Measurements from ENCODE around the gene MLF1.

Gene MLF1

GRCh38 chr3:158590223-158590622 is 19.2 kb downstream of the MLF1 start:
- DNase-seq, result no peak

- no peak for DNase-seq
These were observed 29.8 kb downstream of the MLF1 start for GRCh38 chr3:158600787-158601186.

GRCh38 chr3:158602227-158602626 is 31.2 kb downstream of the MLF1 start:
- DNase-seq, result no peak

DNA sequence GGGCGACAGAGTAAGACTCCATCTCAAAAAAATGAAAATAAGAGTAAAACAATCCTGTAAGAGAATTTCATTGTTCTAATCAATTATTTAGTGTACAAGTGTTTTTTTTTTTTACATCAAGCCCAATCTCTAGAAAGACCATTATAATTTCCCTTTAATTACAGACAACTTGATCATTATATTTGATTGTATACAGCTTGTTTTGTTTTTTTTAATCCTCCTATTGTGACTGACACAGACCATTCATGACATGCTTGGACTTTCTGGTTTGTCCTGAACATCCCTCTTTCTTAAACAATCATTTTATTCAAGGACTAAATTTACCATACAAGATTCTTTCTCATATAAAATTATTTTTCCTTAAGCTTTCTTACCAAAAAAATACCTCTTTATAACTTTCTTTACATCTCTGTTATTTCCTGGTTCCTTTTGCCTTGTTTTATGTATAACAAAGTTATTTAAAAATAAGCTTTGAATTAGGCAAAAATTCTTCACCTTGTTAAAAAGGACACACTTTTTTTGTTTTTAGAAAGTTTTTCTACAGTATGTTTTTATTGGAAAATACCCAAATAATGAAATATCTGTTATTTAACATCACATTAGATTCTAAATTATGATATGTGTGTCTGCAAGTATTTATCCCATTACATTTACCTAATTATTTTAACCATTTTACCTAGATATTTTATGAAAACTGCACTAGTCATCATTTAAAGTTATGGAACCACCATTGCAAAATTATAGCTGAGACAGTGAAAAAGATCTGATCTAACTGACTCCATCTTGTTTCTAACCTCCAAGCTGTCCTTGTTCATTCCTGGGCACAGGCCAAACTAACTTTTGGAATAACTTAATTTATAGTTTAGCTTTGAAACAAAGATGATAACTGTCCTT is 47.2 kb downstream of the MLF1 start:
- DNase-seq, result no peak

DNA sequence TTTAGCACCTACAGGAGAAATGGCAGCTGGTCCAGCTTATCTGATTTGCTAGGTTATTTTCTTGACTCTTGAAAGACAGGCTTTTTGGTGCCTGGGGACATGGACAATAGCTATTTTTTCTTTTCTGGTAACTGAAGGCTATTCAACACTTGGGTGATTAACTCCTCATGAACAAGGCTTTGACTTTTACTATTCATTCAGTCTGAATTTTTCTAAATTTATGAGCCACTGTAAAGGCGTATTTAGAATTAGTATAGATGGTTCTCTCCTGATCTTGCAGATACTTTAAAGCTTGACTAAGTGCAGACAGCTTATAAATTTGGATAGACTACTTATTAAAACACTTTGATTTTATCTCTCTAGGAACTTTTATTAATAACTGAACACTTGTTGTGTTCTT is 54.9 kb downstream of the MLF1 start:
- DNase-seq, result no peak

DNA sequence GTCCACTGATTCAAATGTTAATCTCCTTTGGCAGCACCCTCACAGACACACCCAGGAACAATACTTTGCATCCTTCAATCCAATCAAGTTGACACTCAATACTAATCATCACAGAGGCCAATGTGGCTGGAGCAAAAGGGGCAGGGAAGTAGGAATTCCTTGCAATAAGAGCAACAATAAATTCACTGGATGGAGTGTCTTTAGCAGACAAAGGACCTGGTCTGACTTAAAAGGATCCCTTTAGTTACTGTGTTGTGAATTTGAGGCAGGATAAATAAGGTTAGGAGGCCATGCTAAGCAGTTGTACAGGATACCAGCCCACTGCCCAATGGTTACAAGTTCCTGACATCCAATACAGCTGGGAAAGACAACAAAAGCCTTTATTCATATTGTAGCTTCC is 61.0 kb downstream of the MLF1 start:
- no peak for DNase-seq

GRCh38 chr3:158640646-158641045 is 69.7 kb downstream of the MLF1 start:
- DNase-seq, result no peak

- no peak for DNase-seq
These were observed 71.0 kb downstream of the MLF1 start for GRCh38 chr3:158642005-158642404.

- DNase-seq, result no peak
These were observed 71.6 kb downstream of the MLF1 start for GRCh38 chr3:158642474-158643210.

- peak; percentile 95 to 98 (median 96) for DNase-seq
These were observed 73.4 kb downstream of the MLF1 start, which contains the start of gene GFM1 for GRCh38 chr3:158644345-158644908. Gene GFM1, plus strand, starts transcription at chr3:158644527. Its CDS starts 108 bp downstream, at chr3:158644635.

DNA sequence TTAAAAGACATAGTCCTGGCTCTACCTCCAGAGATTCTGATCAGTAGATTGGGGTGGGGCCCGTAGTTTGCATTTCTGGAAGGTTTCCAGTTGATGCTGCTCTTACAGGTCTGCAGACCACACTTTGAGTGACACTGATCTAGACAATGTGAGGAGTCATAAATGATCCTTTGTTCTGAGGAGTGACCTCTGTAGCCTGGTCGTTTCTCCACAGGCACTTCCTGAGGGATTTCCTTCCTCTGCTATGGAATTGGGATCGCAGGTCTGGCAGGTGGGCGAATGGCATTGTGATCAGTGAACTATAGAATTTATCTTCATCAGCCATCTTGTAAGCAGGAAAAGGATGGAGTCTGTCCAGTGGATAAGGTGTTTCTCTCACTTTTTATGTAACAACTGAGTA is 78.8 kb downstream of the MLF1 start:
- DNase-seq, result no peak

GRCh38 chr3:158651192-158651591 is 80.2 kb downstream of the MLF1 start:
- no peak for DNase-seq

DNA sequence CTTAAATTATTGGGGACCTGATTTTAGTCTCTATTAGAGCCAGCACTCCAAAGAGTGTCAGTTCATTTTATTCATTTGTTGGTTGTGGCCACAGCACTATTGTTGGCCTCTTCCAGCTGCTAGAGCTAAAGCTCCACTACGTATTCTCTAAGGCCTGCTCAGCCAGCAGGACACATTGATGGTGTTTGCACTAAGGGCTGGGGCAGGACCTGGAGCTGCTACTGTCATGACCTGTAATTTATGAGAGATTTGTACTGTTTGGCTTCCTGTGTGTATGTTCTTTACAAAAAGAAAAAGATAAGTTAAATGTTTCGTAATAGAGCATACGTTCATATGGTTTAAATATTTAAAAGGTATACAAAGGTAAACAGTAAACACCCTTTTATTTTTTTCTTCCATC is 81.5 kb downstream of the MLF1 start:
- no peak for DNase-seq

All from suppressor macrophage (primary cell).